Fibroblast of upper back skin (primary cell): ENCODE measurements around the gene MRPL40.
"Not testable (repeated sequence)": the region's sequence is repeated elsewhere in the genome, so short reads cannot be mapped to it uniquely, and the experiment has no call there.

Experiments
- DNase-seq: peaks from one replicate; pipeline ENCODE4 v3.0.0-alpha.2; 2013

The MRPL40 gene

GRCh38 chr22:19442166-19442565 lies 9.8 kb downstream of the MRPL40 start:
- no peak for DNase-seq

GRCh38 chr22:19443544-19444211 lies 11.3 kb downstream of the MRPL40 start:
- no peak for DNase-seq

- not testable (repeated sequence) for DNase-seq
These were observed 13.1 kb downstream of the MRPL40 start for GRCh38 chr22:19445279-19445982.

- no peak for DNase-seq
These were observed 14.4 kb downstream of the MRPL40 start for GRCh38 chr22:19446603-19447329.

GRCh38 chr22:19447330-19448075 lies 15.2 kb downstream of the MRPL40 start, which contains the start of gene C22orf39:
C22orf39 (minus strand) TSS chr22:19447711; CDS start chr22:19447688, 23 bp downstream.
- peak; percentile 92 for DNase-seq

GRCh38 chr22:19448076-19448607 lies 15.8 kb downstream of the MRPL40 start:
- DNase-seq = peak; percentile 65

- DNase-seq = no peak
These were observed 16.5 kb downstream of the MRPL40 start for GRCh38 chr22:19448739-19449421.

GRCh38 chr22:19449422-19449767 lies 17.1 kb downstream of the MRPL40 start:
- no peak for DNase-seq

- no peak for DNase-seq
These were observed 18.2 kb downstream of the MRPL40 start for GRCh38 chr22:19450363-19451175.

- DNase-seq = no peak
These were observed 19.2 kb downstream of the MRPL40 start for GRCh38 chr22:19451570-19451969.

GRCh38 chr22:19453718-19454117 lies 21.4 kb downstream of the MRPL40 start:
- no peak for DNase-seq

GRCh38 chr22:19454156-19454555 lies 21.8 kb downstream of the MRPL40 start:
- no peak for DNase-seq

- no peak for DNase-seq
These were observed 22.7 kb downstream of the MRPL40 start for GRCh38 chr22:19455033-19455432.

- DNase-seq = no peak
These were observed 23.4 kb downstream of the MRPL40 start for GRCh38 chr22:19455585-19456370.

- DNase-seq = no peak
These were observed 24.2 kb downstream of the MRPL40 start for GRCh38 chr22:19456541-19456940.

- no peak for DNase-seq
These were observed 25.6 kb downstream of the MRPL40 start for GRCh38 chr22:19457828-19458428.

GRCh38 chr22:19460036-19460435 lies 27.7 kb downstream of the MRPL40 start:
- no peak for DNase-seq

GRCh38 chr22:19461506-19461905 lies 29.2 kb downstream of the MRPL40 start:
- no peak for DNase-seq

- DNase-seq = no peak
These were observed 30.7 kb downstream of the MRPL40 start for GRCh38 chr22:19463008-19463407.
